HEK293T (cell line): ENCODE results near the gene AOAH.

Experiments
- CTCF ChIA-PET: fragments of 350-600 bp; formaldehyde crosslinking; extraction: SDS; loops from one replicate; lab custom pipeline; 2021; ENCODE audit warnings: antibody characterized with exemption, inconsistent platforms; lab: Yijun Ruan, JAX
- POLR2A ChIA-PET: fragments of 350-600 bp; formaldehyde crosslinking; extraction: SDS; loops from one replicate; lab custom pipeline; 2020; ENCODE audit warnings: antibody characterized with exemption, inconsistent platforms; lab: Yijun Ruan, JAX
- DNase-seq: peaks from one replicate; pipeline ENCODE4 v3.0.0; 2012; ENCODE audit warnings: mixed read lengths; ENCODE audit errors: extremely low spot score
- ARNT ChIP-seq: fragments of 450-650 bp; IDR thresholded peaks from 2 replicates; pipeline ENCODE4 v1.6.1; 2017; ENCODE audit warnings: mild to moderate bottlenecking
- BHLHE40 ChIP-seq: fragments of 450-650 bp; IDR thresholded peaks from 2 replicates; pipeline ENCODE4 v1.6.1; 2016; ENCODE audit warnings: mild to moderate bottlenecking, moderate library complexity, borderline replicate concordance
- CTBP1 ChIP-seq: fragments of 450-650 bp; IDR thresholded peaks from 2 replicates; pipeline ENCODE4 v1.6.1; 2016; ENCODE audit warnings: borderline replicate concordance
- ELF4 ChIP-seq: fragments of 450-650 bp; IDR thresholded peaks from 2 replicates; pipeline ENCODE4 v1.6.1; 2017; ENCODE audit warnings: antibody characterized with exemption
- FOXA1 ChIP-seq: fragments of 450-650 bp; IDR thresholded peaks from 2 replicates; pipeline ENCODE4 v1.6.1; 2016; ENCODE audit warnings: mild to moderate bottlenecking
- FOXK2 ChIP-seq: fragments of 450-650 bp; IDR thresholded peaks from 2 replicates; pipeline ENCODE4 v1.6.1; 2016; ENCODE audit warnings: mild to moderate bottlenecking
- FOXM1 ChIP-seq: fragments of 450-650 bp; IDR thresholded peaks from 2 replicates; pipeline ENCODE4 v1.6.1; 2017; ENCODE audit warnings: mild to moderate bottlenecking, borderline replicate concordance
- HDGF ChIP-seq: fragments of 450-650 bp; IDR thresholded peaks from 2 replicates; pipeline ENCODE4 v1.6.1; 2017; ENCODE audit warnings: antibody characterized with exemption, borderline replicate concordance
- L3MBTL2 ChIP-seq: fragments of 450-650 bp; conservative IDR thresholded peaks from 2 replicates; pipeline ENCODE4 v1.6.1; 2016; ENCODE audit warnings: mild to moderate bottlenecking
- LEF1 ChIP-seq: fragments of 450-650 bp; IDR thresholded peaks from 2 replicates; pipeline ENCODE4 v1.6.1; 2017; ENCODE audit warnings: mild to moderate bottlenecking, borderline replicate concordance
- NFRKB ChIP-seq: fragments of 450-650 bp; IDR thresholded peaks from 2 replicates; pipeline ENCODE4 v1.6.1; 2016; ENCODE audit warnings: mild to moderate bottlenecking, moderate library complexity
- SP1 ChIP-seq: fragments of 450-650 bp; IDR thresholded peaks from 2 replicates; pipeline ENCODE4 v1.6.1; 2017
- SUZ12 ChIP-seq: fragments of 450-650 bp; IDR thresholded peaks from 2 replicates; pipeline ENCODE4 v1.6.1; 2016; ENCODE audit warnings: mild to moderate bottlenecking
- TARDBP ChIP-seq: fragments of 450-650 bp; IDR thresholded peaks from 2 replicates; pipeline ENCODE4 v1.6.1; 2016
- ZNF384 ChIP-seq: fragments of 450-650 bp; IDR thresholded peaks from 2 replicates; pipeline ENCODE4 v1.6.1; 2016
- TF ChIP-seq, protein P1 (sequence below): fragments of 450-650 bp; IDR thresholded peaks from 2 replicates; pipeline ENCODE4 v1.6.1; 2016

Gene AOAH

DNA sequence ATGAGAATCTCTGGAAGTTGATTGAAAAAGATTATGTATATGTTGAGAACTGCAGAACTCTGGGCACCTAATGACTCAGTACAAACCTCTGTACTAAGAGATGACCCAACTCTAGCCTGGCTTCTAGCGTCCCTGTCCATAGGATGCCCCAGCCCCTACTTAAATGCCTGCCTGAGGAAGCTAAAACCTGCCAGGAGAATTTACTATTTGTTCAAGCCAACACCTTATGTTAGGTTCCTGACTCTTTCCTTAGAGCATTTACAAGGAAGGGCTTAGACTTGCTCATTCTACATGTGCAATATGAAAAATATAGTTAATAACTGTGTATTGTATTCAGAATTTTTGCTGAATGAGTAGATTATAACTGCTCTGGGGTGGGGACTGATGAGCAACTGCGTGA lies 37.5 kb upstream of the AOAH start:
- DNase-seq = no peak
- TF ChIP-seq BHLHE40 = no peak
- TF ChIP-seq NFRKB = no peak
- TF ChIP-seq, protein P1, sequence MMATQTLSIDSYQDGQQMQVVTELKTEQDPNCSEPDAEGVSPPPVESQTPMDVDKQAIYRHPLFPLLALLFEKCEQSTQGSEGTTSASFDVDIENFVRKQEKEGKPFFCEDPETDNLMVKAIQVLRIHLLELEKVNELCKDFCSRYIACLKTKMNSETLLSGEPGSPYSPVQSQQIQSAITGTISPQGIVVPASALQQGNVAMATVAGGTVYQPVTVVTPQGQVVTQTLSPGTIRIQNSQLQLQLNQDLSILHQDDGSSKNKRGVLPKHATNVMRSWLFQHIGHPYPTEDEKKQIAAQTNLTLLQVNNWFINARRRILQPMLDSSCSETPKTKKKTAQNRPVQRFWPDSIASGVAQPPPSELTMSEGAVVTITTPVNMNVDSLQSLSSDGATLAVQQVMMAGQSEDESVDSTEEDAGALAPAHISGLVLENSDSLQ = no peak
- TF ChIP-seq SUZ12 = no peak
- TF ChIP-seq ELF4 = no peak
- TF ChIP-seq TARDBP = no peak
- TF ChIP-seq ARNT = no peak
- TF ChIP-seq LEF1 = no peak
- TF ChIP-seq CTBP1 = no peak
- no peak for TF ChIP-seq SP1
- TF ChIP-seq L3MBTL2 = no peak
- TF ChIP-seq FOXK2 = no peak
- ChIA-PET POLR2A (no interaction called here), CTCF (no interaction called here)

DNA sequence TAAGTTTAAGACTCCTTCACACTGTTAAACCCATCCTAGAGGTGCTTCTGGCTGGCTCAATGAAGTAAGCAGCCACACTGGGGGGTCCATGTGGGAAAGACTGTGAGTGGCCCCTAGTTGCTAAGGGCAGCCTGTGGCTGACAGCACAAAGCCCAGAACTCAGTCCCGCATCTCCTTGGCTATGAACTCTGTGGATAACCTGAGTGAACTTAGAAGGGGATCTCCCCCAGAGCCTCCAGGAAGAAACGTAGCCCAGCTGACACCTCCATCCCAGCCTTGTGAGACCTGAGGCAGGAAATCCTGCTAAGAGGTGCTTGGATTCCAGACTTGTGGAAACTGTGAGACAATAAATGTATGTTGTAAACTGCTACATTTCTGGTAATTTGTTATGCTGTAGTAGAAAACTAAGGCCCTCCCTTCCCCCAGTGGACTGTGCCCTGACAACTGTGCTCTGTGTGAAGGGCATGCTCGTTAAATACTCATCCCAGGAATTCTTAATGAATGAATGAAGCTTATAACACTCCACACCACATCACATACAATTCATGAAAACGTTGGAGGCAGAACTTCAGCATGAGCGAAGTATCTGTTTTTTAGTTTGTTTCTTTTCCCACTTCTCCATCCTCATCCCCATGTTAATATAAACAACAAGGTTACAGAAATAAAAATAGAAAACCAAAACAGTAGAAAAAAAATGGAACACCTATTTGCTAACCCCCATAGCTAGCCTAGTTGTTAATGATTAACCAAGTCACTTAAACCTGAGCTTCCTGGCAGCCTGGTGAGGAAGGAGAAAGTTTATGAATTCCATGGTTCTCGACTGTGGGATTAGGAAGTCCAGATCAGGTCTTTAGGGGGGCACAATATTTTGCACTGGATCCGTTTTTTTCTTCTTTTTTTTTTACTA lies 36.8 kb upstream of the AOAH start:
- POLR2A ChIA-PET = no interaction called here
- DNase-seq = no peak
- CTCF ChIA-PET = no interaction called here
- TF ChIP-seq, protein P1 = no peak
- TF ChIP-seq FOXM1 (no peak), SP1 (no peak), NFRKB (no peak), HDGF (no peak), SUZ12 (no peak), FOXK2 (no peak), BHLHE40 (no peak), CTBP1 (no peak), ELF4 (no peak), L3MBTL2 (no peak), ZNF384 (no peak), LEF1 (no peak), FOXA1 (no peak), TARDBP (no peak), ARNT (no peak)

DNA sequence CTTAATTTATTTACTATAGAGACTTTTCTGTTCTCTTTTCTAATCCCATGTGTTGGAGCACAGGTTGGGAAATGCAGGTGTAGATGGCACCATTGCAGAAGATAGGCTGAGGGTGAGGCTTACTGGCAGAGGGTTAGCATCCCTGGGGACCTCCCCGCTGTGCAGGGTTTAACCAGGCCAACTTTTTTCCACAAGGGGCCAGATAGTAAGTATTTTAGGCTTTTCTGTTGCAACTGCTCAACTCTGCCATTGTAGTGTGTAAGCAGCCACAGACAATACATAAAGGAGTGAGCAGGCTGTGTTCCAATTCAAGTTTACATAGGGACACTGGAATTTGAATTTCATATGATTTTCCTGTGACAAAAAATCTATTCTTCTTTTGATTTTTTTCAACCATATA lies 34.6 kb upstream of the AOAH start:
- no peak for DNase-seq
- CTCF ChIA-PET = no interaction called here
- POLR2A ChIA-PET = no interaction called here

DNA sequence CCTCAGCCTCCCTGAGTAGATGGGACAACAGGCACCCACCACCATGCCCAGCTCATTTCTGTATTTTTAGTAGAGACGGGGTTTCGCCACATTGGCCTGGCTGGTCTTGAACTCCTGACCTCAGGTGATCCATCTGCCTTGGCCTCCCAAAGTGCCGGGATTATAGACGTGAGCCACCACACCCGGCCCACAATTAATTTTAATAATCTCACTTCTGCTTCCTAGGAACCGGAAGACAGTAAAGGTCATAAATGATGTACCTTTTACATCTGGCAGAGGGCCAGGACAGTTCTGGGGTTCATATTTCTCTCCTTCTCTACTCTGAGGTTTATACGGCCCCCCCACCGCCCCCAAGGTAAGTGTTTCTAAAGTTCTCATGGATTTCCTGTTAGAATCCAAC lies 31.2 kb upstream of the AOAH start:
- POLR2A ChIA-PET = no interaction called here
- CTCF ChIA-PET = no interaction called here
- no peak for DNase-seq
- TF ChIP-seq SP1 = no peak

More for the DNA sequence above, 34.6 kb upstream of the AOAH start:
- TF ChIP-seq ZNF384 (no peak), ELF4 (no peak), SP1 (no peak), FOXM1 (no peak), TARDBP (no peak), NFRKB (no peak), HDGF (no peak)
- TF ChIP-seq, protein P1 = no peak

DNA sequence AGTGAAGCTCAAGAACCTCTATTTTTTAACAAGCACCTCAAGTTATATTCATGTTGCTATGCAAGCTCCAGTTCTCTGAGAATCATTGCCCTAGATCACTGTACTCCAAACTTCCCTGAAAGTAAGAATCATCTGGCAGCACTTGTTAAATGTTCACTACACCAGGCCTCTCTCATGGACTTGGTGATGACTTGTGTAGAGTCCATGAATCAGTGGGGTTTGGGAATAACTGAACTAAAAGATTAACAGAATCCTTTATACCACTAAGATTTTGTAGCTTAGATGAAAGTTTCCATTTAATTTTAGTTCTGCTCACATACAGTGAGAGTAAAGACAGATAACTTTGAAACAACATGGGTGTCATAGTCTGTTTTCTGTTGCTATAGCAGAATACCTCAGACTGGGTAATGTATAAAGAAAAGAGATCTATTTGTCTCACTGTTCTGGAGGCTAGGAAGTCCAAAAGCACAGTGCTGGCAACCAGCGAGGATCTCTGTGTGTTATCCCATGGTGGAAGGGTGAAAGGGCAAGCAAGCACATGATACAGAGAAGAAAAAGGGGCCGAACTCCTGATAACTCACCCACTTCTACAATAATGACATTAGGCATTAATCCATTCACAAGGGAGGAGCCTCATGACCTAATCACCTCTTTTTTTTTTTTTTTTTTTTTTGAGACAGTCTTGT lies 27.9 kb upstream of the AOAH start:
- POLR2A ChIA-PET = no interaction called here
- CTCF ChIA-PET = no interaction called here
- no peak for TF ChIP-seq ELF4
- TF ChIP-seq FOXK2 = no peak
- TF ChIP-seq HDGF = no peak
- no peak for TF ChIP-seq BHLHE40
- TF ChIP-seq NFRKB = no peak
- TF ChIP-seq FOXM1 = no peak
- no peak for TF ChIP-seq SP1
- no peak for DNase-seq

DNA sequence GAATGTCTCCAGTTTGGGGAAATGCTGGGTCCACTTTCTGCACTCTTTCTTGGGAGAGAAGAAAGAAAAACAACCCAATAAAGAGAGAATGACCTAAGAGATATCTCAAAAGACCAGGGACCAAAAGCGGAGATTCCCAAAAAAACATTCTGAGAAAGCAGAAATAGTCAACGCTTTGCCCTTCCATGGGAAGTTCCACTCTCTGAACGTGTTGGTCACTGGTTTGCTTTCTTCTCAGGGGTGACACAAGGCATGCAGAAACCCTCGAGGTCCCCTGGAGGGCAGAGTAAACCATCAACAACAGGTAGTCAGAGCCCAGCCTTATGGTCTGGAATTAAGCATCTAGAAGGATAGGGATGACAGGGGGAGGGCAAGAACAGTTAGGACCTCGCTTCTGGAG lies 26.2 kb upstream of the AOAH start:
- no peak for DNase-seq
- TF ChIP-seq TARDBP (no peak), LEF1 (no peak), ARNT (no peak), ELF4 (no peak), SP1 (no peak), HDGF (no peak), FOXA1 (no peak), ZNF384 (no peak), L3MBTL2 (no peak), FOXM1 (no peak), CTBP1 (no peak), BHLHE40 (no peak), NFRKB (no peak), SUZ12 (no peak)
- TF ChIP-seq, protein P1 = no peak
- ChIA-PET POLR2A (no interaction called here), CTCF (no interaction called here)
